Suprapubic skin (tissue), 4 donors: ENCODE data around the gene SPR. TPM values are rescaled to one million over a fixed set of nuclear protein-coding genes. Genes with fewer than 3 reads are reported as not detected.

ENCODE experiments used
- DNase-seq, 2 donors: peaks; one replicate each; pipeline ENCODE4 v3.0.0-alpha.2; 2019; ENCODE audit warnings: low spot score in 2 of 2
- H3K27ac ChIP-seq: fragments of 200-600 bp; sonication (generic); one replicate; pipeline ENCODE4 v1.5.1; 2019
- H3K27me3 ChIP-seq: fragments of 200-600 bp; sonication (generic); one replicate; pipeline ENCODE4 v1.5.1; 2019
- H3K36me3 ChIP-seq: fragments of 200-600 bp; sonication (generic); one replicate; pipeline ENCODE4 v1.5.1; 2019
- H3K4me1 ChIP-seq: fragments of 200-600 bp; sonication (generic); one replicate; pipeline ENCODE4 v1.5.1; 2019
- H3K4me3 ChIP-seq: fragments of 200-600 bp; sonication (generic); one replicate; pipeline ENCODE4 v1.5.1; 2019; ENCODE audit warnings: mild to moderate bottlenecking
- H3K9me3 ChIP-seq: fragments of 200-600 bp; sonication (generic); one replicate; pipeline ENCODE4 v1.5.1; 2019
- EP300 ChIP-seq: sonication (generic); formaldehyde crosslinking; IDR thresholded peaks from one replicate; pipeline ENCODE4 v1.6.1; 2017; ENCODE audit warnings: antibody characterized with exemption
- POLR2A ChIP-seq, 2 donors: fragments of 450-650 bp; IDR thresholded peaks; one replicate each; pipeline ENCODE4 v1.6.1; 2017; ENCODE audit warnings: antibody characterized with exemption in 2 of 2, mild to moderate bottlenecking in 2 of 2, moderate library complexity in 2 of 2
- POLR2AphosphoS5 ChIP-seq, 3 donors: sonication (generic); formaldehyde crosslinking; IDR thresholded peaks; one replicate each; pipeline ENCODE4 v1.6.1; 2017; ENCODE audit warnings: antibody characterized with exemption in 3 of 3
- WGBS: methylation state at CpG from one replicate; pipeline ENCODE4 v1.1.5; 2018; 5-methylcytosine and 5-hydroxymethylcytosine counted together
- total RNA-seq, 4 donors: library from RNA; depleted of rRNA; stranded (reverse); fragments of >200 nt; gene quantifications; one replicate each; pipeline ENCODE4 v1.1.0, GENCODE V29; 2016
- TF ChIP-seq, protein P1 (sequence below), 2 donors: fragments of 200-600 bp in 1 of 2; fragments of 450-650 bp in 1 of 2; sonication (generic) in 1 of 2; IDR thresholded peaks; one replicate each; pipeline ENCODE4 v1.5.1; 2016 to 2019; ENCODE audit warnings: antibody characterized with exemption in 2 of 2, mild to moderate bottlenecking in 1 of 2, moderate library complexity in 1 of 2

Gene SPR
- total RNA-seq, 4 donors from 2014 or later = 11.9 to 14.2 (median 14.1) TPM

DNA sequence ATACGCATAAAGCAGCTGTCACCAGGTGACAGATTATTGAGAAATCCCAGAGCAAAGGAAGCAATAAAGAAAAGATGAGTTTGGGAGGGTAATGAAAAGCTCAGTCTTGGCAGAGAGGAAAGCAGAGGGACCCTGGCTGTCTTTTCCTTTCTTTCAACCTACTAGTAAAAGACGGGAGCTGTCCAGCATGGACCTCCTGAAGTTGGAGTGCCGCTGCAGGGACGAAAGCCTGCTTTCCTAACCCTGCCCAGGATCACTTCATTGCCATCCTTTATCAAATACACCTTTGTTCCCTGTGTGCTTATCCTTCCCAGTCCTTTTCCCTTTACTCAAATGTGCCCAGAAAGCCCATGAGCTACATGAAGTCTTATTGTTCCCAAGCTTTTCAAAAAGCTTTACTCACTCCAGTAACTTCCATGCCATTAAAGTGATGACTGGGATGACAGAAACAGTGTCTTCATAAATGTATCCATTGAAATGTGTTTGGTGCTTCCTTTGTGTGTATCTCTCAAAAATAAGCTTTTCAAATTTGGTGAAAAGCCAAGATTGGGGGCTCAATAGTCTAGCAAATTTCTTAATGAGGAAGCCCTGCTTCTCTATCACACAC lies 3.7 kb upstream of the SPR start:
- TF ChIP-seq, protein P1, sequence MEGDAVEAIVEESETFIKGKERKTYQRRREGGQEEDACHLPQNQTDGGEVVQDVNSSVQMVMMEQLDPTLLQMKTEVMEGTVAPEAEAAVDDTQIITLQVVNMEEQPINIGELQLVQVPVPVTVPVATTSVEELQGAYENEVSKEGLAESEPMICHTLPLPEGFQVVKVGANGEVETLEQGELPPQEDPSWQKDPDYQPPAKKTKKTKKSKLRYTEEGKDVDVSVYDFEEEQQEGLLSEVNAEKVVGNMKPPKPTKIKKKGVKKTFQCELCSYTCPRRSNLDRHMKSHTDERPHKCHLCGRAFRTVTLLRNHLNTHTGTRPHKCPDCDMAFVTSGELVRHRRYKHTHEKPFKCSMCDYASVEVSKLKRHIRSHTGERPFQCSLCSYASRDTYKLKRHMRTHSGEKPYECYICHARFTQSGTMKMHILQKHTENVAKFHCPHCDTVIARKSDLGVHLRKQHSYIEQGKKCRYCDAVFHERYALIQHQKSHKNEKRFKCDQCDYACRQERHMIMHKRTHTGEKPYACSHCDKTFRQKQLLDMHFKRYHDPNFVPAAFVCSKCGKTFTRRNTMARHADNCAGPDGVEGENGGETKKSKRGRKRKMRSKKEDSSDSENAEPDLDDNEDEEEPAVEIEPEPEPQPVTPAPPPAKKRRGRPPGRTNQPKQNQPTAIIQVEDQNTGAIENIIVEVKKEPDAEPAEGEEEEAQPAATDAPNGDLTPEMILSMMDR (IDR thresholded peaks at IDR 0.05) = no peak
- TF ChIP-seq EP300 (no peak), POLR2AphosphoS5 (IDR thresholded peaks at IDR 0.05) (no peak), POLR2A (IDR thresholded peaks at IDR 0.05) (no peak)
- 7% methylated on average over 4 of the region's 4 CpGs for WGBS
- H3K36me3 ChIP-seq = no peaks in the 10 kb centered on the region
- H3K4me1 ChIP-seq = peaks cover 22% of the 10 kb centered on the region
- H3K4me3 ChIP-seq = no peak overlapping the region
- H3K27ac ChIP-seq = no peak overlapping the region
- peaks cover 13% of the 10 kb centered on the region for H3K27me3 ChIP-seq
- H3K9me3 ChIP-seq = no peaks in the 10 kb centered on the region
- DNase-seq = no peak

DNA sequence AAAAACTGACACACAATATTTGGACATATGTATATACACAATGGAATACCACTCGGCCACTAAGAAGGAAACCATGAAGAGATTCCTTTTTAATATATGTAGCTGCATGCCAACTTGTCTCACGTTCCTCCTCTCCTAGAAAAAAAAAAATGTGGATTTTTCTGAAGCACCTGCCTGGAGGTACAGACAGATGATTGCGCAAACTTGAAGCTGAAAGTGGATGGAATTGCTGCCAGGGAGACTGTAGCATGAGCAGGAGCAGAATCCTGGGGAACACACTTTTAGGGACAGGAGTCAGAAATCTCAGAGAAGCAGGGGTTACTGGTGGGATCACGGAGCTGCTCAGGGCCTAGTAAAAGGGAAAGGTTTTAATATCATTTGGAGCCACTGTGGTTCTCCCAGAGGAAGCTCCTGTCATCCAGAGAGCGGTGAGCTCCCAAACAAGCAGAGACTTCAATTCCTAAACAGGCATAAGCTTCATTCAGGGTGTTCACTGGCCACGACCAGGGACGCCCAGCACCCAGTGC lies 640 bp upstream of the SPR start:
- Histone ChIP-seq H3K27me3 (peaks cover 6% of the 10 kb centered on the region), H3K36me3 (peaks cover 4% of the 10 kb centered on the region), H3K9me3 (no peaks in the 10 kb centered on the region), H3K4me3 (peak overlapping the region; percentile 60), H3K27ac (no peak overlapping the region), H3K4me1 (peaks cover 24% of the 10 kb centered on the region)
- WGBS = 25% methylated on average over 7 of the region's 7 CpGs
- no peak for DNase-seq
- TF ChIP-seq POLR2AphosphoS5 (IDR thresholded peaks at IDR 0.05) (no peak), EP300 (no peak), POLR2A (IDR thresholded peaks at IDR 0.05) (no peak)
- TF ChIP-seq, protein P1 (IDR thresholded peaks at IDR 0.05) = no peak

DNA sequence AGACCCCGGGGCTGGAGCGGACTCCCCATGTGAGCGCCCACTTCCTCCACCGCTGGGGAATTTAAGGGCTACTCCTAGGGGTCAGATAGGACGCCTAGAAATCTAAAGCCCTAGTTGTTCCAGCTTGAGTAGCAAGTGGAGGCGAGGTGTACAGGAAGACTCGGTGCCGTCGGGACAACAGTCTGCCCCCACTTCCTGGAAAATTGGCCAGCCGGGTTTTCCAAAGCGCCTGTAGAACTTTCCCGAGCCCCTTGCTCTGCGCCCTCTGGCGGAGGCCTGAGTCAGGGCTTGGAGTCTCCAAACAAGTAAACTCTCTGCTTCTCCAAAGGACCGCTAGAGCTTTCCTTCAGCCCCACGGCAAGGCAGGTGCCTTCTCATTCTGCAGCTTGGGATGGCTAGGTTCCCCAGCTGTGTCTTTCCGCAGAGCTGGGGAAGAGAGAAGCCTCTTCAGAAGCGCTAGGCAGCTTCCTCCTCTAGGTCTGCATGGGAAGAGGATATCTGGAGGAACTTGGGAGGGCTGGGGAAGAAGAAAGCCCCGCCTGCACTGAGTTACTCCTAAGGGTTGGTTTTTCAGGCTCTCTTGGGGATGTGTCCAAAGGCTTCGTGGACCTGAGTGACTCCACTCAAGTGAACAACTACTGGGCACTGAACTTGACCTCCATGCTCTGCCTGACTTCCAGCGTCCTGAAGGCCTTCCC lies 681 bp downstream of the SPR start:
- DNase-seq = peak; percentile 92 to 94
- H3K9me3 ChIP-seq = no peaks in the 10 kb centered on the region
- H3K36me3 ChIP-seq = peaks cover 11% of the 10 kb centered on the region
- H3K4me1 ChIP-seq = peaks cover 24% of the 10 kb centered on the region
- TF ChIP-seq, protein P1 (IDR thresholded peaks at IDR 0.05) = peak; percentile 47 to 94
- TF ChIP-seq EP300 = no peak
- peak overlapping the region; percentile 39 for H3K27ac ChIP-seq
- WGBS = 14% methylated on average over 13 of the region's 21 CpGs
- H3K27me3 ChIP-seq = no peaks in the 10 kb centered on the region
- peak overlapping the region; percentile 60 for H3K4me3 ChIP-seq

DNA sequence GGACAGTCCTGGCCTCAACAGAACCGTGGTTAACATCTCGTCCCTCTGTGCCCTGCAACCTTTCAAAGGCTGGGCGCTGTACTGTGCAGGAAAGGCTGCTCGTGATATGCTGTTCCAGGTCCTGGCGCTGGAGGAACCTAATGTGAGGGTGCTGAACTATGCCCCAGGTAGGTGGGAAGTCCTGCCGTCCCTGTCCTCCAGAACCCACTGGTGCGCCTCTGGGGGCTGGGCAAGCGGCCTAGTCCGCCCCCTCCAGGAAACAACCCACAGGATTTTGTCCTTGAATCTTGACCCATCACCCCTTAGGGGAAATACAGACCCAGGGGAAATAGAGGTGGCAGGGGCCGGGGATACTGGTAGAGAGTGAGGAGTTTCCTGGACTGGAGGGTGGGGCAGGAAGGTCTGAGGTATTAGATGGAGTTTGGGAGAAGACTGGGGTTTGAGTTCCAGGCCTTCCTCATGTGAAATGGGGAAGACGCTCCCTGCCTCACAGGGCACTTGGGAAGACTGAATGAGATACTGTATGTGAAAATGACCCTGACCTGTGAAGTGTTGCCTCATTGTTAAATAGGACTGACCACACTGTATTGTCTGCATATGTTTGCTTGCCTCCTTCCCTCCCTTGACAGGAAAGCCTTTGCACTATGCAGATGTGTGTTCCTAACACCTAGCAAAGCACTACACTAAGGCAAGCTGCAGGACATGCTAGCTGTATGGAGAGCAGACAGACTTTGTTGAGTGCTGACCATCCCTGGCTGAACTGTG lies 1.4 kb downstream of the SPR start:
- Histone ChIP-seq H3K36me3 (peaks cover 11% of the 10 kb centered on the region), H3K4me1 (peaks cover 24% of the 10 kb centered on the region), H3K9me3 (no peaks in the 10 kb centered on the region), H3K27ac (no peak overlapping the region), H3K27me3 (no peaks in the 10 kb centered on the region), H3K4me3 (no peak overlapping the region)
- no peak for DNase-seq
- TF ChIP-seq, protein P1 (IDR thresholded peaks at IDR 0.05) = no peak
- TF ChIP-seq POLR2AphosphoS5 (IDR thresholded peaks at IDR 0.05) (no peak), EP300 (no peak), POLR2A (IDR thresholded peaks at IDR 0.05) (no peak)
- 74% methylated on average over 11 of the region's 11 CpGs for WGBS

DNA sequence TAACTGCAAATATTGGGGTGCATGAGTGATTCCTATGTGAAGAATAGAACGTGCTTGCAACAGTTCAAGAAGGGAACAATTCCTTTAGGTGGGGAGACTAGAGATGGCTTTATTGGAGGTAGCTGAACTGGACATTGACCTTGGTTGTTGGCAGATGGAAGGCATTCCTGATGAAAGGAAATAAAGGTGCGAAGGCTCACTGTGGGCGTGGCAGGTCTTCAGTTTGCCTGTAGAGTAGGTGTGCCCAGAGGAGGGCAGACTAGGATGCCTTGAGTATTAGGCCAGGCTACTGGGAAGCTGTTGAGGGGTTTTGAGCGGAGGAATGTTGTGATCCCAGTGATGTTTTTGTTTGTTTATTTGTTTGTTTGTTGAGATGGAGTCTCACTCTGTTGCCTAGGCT lies 2.8 kb downstream of the SPR start:
- 94% methylated on average over 4 of the region's 4 CpGs for WGBS
- no peak overlapping the region for H3K4me3 ChIP-seq

More for the DNA sequence above, 2.8 kb downstream of the SPR start:
- Histone ChIP-seq H3K36me3 (peaks cover 11% of the 10 kb centered on the region), H3K27ac (no peak overlapping the region), H3K9me3 (no peaks in the 10 kb centered on the region), H3K4me1 (peaks cover 27% of the 10 kb centered on the region), H3K27me3 (peaks cover 10% of the 10 kb centered on the region)
- TF ChIP-seq POLR2A (IDR thresholded peaks at IDR 0.05) = no peak
- TF ChIP-seq, protein P1 (IDR thresholded peaks at IDR 0.05) = no peak
- no peak for TF ChIP-seq EP300
- TF ChIP-seq POLR2AphosphoS5 (IDR thresholded peaks at IDR 0.05) = no peak
- no peak for DNase-seq
